ENCODE results near the gene ZEB2. TPM values are rescaled to one million over a fixed set of nuclear protein-coding genes. Genes with fewer than 3 reads are reported as not detected.

ZEB2 gene
- total RNA-seq, 1 donor from 2014 or later = 15.2 TPM

DNA sequence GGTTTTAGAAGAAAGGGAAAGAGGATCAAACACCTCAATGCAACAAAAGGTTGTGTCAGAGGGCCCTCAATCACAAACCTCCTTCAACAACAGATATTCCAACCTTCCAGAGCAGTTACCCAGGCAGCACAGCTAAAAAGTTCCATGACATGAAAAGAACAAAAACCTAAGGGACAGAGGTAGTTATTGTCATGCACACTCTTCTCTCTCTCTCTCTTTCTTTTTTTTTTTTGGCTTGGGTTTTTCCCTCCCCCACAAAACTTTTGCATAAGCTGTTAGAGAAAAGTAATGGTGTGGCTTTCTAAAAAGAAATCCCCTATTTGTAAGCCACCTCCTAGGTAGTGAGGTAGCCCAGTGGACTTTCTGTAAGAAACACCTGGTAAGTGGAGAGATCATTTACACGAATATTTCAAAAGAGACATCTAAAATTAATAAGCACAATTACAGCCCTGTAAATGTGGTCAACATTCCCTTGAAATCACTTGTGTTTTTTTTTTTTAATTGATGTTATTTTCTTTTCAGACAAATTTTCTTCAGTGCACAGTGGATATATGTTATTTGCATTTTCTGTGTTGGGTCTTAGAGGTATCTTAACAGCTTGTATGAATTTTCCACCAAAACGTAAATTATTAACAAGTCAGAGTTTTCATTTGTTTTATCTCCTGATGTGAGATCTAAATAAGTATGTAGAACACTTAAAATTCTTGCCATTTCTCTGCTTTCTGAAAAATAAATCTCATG lies 48.4 kb downstream of the ZEB2 start:
- intact Hi-C loops (cut with micrococcal nuclease) = loop anchor here (1.0 to 5.0 kb wide), 4 partner anchors 15 to 88 kb away; no protein-coding TSS in a partner anchor
- peak overlapping the region; percentile 72 for H3K27ac Mint-ChIP-seq
- no peak for DNase-seq
- H3K4me1 Mint-ChIP-seq = peaks cover 11% of the 10 kb centered on the region
- no peaks in the 10 kb centered on the region for H3K9me3 Mint-ChIP-seq
- H3K36me3 Mint-ChIP-seq (ENCODE audit: low read depth) = no peaks in the 10 kb centered on the region
- H3K27me3 Mint-ChIP-seq = peaks cover 1% of the 10 kb centered on the region
- H3K4me3 Mint-ChIP-seq = peak overlapping the region; percentile 24

DNA sequence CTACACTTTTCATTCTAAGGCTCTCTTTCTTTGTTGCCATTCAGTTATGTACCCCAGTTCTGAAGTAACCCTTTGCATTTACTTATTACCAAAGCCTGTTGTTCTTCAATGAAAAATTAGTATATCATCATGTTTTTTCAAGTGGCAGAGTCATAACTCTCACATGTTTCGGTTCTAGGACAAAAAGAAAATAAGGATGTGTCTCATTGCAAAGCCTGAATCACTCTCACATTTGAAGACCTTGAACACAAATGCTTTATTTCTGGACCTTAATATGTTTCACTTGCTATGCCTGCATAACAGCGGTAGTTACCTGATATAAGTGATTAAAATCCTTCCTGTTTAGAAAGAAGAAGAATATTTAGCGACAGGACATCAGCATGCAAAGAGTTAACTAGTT lies 49.1 kb downstream of the ZEB2 start:
- Mint-ChIP-seq H3K4me1 (peaks cover 11% of the 10 kb centered on the region), H3K36me3 (ENCODE audit: low read depth) (no peaks in the 10 kb centered on the region), H3K9me3 (no peaks in the 10 kb centered on the region), H3K4me3 (peak overlapping the region; percentile 24), H3K27me3 (peaks cover 1% of the 10 kb centered on the region), H3K27ac (peak overlapping the region; percentile 72)
- no peak for DNase-seq
- intact Hi-C loops (cut with micrococcal nuclease) = loop anchor here (1.0 to 5.0 kb wide), 4 partner anchors 14 to 88 kb away; no protein-coding TSS in a partner anchor

DNA sequence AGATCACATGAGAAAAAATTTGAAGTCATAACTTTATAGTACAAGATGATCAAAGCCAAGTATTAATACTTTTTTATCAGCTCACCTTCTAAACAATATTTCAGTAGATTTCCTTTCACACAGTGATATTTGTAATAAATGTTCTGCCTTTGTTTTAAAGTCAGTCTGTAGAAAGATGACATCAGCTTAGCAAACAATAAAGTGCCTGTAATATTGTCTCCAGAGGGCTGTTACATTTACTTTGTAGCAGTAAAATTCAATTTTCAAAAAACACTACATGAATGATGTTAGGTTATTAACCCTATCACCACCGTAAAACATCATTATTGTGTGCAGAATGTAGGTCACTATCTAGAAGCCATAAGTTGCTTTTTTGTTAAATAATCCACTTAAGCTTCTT lies 49.6 kb downstream of the ZEB2 start:
- intact Hi-C loops (cut with micrococcal nuclease) = loop anchor here (2.0 to 5.0 kb wide), 2 partner anchors 14 to 58 kb away; no protein-coding TSS in a partner anchor
- Mint-ChIP-seq H3K36me3 (ENCODE audit: low read depth) (no peaks in the 10 kb centered on the region), H3K27ac (no peak overlapping the region), H3K4me1 (peaks cover 11% of the 10 kb centered on the region), H3K4me3 (no peak overlapping the region), H3K9me3 (no peaks in the 10 kb centered on the region), H3K27me3 (peaks cover 1% of the 10 kb centered on the region)
- DNase-seq = no peak

DNA sequence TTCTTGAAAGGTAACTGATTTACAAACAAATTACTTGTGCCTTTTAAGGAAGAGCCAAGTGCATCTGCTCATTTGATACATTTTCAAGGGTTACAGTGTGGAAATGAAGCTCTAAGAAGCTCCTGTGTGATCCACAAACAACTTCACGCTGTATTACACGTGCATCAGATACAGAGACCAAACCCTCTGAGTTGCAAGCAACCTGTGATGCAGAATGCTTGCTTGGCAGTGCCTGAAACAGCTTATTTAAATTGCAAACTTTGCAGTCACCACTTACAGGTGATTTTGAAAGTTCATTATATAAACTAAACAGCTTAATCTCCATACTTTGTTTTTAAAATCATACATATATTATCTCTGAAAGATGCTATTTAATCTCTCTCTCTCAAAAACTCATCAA lies 50.1 kb downstream of the ZEB2 start:
- intact Hi-C loops (cut with micrococcal nuclease) = loop anchor here (2.0 to 5.0 kb wide), 2 partner anchors 13 to 57 kb away; no protein-coding TSS in a partner anchor
- no peaks in the 10 kb centered on the region for H3K36me3 Mint-ChIP-seq (ENCODE audit: low read depth)
- no peak overlapping the region for H3K27ac Mint-ChIP-seq
- DNase-seq = no peak
- H3K9me3 Mint-ChIP-seq = no peaks in the 10 kb centered on the region
- no peak overlapping the region for H3K4me3 Mint-ChIP-seq
- peaks cover 8% of the 10 kb centered on the region for H3K4me1 Mint-ChIP-seq
- peaks cover 1% of the 10 kb centered on the region for H3K27me3 Mint-ChIP-seq

DNA sequence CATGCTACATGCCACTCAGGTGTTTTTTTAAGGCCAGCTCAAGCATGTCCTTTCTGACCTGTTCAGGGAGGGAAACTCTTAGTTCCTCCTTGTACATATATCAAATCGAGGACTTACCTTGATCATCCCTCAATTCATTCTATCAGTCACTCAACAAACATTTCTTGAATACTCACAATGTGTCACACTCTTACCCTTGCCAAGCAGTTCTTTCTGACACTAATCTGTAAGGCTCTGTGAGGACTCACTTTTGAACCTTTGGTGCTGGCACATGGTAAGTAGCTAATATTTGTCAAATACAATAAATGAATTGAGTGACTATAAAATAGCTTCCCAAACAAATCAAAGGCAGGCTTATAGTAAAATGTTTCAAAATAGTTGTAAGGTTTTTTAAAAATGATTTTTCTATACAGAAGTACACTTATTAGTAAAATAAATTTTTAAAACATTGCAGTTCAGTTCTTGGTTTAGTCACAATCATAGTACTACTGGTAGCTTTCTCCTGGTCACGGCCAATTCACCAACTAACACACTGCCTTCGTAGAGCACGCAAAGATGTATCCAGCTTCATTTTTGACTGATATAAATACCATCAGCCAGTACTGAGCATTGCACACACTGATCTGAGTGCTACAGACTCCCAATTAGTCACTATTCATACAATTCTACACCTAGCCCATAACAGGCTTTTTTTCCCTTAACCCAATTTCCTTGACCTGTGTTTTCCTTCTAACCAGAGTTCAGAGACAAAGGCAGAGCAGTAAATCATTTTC lies 50.9 kb downstream of the ZEB2 start:
- H3K36me3 Mint-ChIP-seq (ENCODE audit: low read depth) = no peaks in the 10 kb centered on the region
- H3K9me3 Mint-ChIP-seq = no peaks in the 10 kb centered on the region
- peaks cover 8% of the 10 kb centered on the region for H3K4me1 Mint-ChIP-seq
- no peak overlapping the region for H3K4me3 Mint-ChIP-seq
- H3K27ac Mint-ChIP-seq = no peak overlapping the region
- intact Hi-C loops (cut with micrococcal nuclease) = no loop called here
- H3K27me3 Mint-ChIP-seq = peaks cover 1% of the 10 kb centered on the region
- DNase-seq = no peak

DNA sequence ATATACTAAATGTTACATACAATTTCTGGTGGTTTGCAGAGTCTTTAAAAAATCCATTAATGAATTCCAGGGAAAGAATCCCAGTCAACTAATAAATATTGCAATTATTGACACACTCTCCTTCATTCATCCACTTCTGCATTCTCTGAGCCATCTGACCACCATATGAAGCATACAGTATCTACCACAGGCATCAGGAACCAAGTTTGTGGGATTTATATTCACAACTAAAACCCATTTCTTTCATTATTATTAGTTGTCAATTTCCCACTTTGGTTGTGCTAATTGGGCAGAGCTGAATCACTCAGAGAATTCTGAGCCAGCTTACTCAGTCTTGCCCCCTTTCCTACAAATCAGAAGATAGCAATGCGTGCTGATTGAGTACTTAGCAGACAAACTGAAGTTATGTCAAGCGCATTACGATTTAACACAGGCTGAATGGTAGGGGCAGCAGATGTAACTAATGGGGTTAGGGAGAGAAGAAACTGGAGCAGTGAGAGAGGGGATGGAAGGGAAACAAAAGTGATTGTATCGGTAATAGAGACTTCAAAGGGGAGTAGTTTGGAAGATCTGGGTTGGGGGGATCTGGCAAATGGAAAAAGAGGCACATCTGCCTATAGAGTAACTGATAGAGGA lies 52.3 kb downstream of the ZEB2 start:
- intact Hi-C loops (cut with micrococcal nuclease) = no loop called here
- no peak for DNase-seq
- no peak overlapping the region for H3K4me3 Mint-ChIP-seq
- H3K4me1 Mint-ChIP-seq = peaks cover 8% of the 10 kb centered on the region
- H3K27ac Mint-ChIP-seq = no peak overlapping the region
- H3K36me3 Mint-ChIP-seq (ENCODE audit: low read depth) = no peaks in the 10 kb centered on the region
- no peaks in the 10 kb centered on the region for H3K9me3 Mint-ChIP-seq
- peaks cover 1% of the 10 kb centered on the region for H3K27me3 Mint-ChIP-seq

DNA sequence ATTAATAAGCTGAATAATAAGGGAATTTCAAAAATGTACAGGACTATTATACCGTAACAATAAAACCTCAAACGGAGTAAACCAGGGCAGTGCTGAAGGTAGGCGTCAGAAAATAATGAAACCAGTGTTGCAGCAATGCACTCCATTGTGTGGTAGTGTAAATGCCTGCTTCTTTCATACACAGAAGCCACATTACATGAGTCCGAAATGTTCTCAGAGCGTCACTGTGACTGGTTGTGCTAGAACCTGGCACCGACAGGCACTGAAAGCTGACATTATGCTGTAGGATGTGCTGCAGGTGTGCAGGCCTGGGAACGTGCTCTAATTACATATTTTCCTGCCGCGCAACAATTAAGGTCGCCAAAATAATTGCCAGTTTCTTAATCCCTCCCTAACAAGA lies 53.3 kb downstream of the ZEB2 start:
- Mint-ChIP-seq H3K9me3 (no peaks in the 10 kb centered on the region), H3K27ac (no peak overlapping the region), H3K27me3 (peaks cover 1% of the 10 kb centered on the region), H3K4me3 (no peak overlapping the region), H3K36me3 (ENCODE audit: low read depth) (no peaks in the 10 kb centered on the region), H3K4me1 (peaks cover 8% of the 10 kb centered on the region)
- no peak for DNase-seq
- intact Hi-C loops (cut with micrococcal nuclease) = no loop called here

DNA sequence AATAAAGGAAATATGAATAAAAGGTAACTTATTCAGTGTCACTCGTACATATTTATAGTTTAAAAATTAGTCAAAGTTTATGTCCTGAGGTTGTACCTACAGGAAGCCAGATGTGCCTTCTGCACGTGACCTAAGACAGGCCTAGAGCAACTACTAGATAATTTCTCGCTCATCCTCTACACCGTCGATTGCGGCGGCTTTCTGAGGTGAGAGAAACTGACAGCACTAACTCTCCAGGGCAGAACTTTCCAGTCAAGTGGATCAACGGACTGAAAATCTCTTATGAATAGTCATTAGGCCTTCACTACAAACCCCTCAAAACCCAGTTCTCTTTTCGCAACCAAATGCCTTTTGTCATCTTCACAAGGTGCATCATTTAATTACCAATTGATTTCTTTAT lies 54.2 kb downstream of the ZEB2 start:
- Mint-ChIP-seq H3K27me3 (peaks cover 1% of the 10 kb centered on the region), H3K36me3 (ENCODE audit: low read depth) (no peaks in the 10 kb centered on the region)

DNA sequence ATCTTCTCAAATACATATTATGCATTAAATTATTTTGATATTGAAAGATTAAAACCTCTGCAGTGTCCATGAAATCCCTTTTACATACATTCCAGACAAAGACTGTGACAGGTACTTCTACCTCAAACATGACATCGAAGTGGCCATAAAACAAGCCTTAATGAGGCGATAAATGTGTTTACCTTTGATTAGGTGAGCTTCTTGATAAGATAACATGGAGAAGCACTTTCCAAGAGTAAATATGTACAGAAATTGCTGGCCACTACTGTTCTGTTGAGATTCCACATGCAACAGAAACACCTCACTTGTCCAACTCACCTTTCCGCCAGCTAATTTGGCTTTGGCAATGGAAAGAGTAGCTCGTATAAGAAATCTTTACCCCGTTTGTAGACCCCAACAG lies 55.2 kb downstream of the ZEB2 start:
- Mint-ChIP-seq H3K27me3 (peaks cover 1% of the 10 kb centered on the region), H3K4me3 (no peak overlapping the region), H3K4me1 (peaks cover 4% of the 10 kb centered on the region), H3K9me3 (no peaks in the 10 kb centered on the region), H3K27ac (no peak overlapping the region), H3K36me3 (ENCODE audit: low read depth) (no peaks in the 10 kb centered on the region)
- no peak for DNase-seq
- intact Hi-C loops (cut with micrococcal nuclease) = no loop called here

More for the DNA sequence above, 54.2 kb downstream of the ZEB2 start:
- Mint-ChIP-seq H3K4me1 (no peaks in the 10 kb centered on the region), H3K9me3 (no peaks in the 10 kb centered on the region), H3K27ac (no peak overlapping the region), H3K4me3 (no peak overlapping the region)
- intact Hi-C loops (cut with micrococcal nuclease) = no loop called here
- no peak for DNase-seq

DNA sequence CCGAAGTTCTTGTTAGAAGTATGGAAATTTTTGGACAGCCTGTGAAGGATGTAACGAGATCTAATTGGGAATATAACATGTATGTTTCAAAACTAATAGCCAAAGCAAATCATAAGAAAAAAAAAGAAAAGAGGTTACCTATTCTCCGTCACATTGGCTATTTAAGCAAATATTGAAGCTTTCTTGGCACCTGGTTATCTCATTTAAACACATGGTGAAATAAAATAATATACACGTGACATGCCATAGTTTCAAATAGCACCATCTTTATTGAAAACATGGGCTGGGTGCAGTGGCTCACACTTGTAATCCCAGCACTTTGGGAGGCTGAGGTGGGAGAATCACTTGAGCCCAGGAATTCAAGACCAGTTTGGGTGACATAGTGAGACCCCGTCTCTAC lies 56.7 kb downstream of the ZEB2 start:
- no peak overlapping the region for H3K27ac Mint-ChIP-seq
- H3K27me3 Mint-ChIP-seq = peaks cover 1% of the 10 kb centered on the region
- H3K36me3 Mint-ChIP-seq (ENCODE audit: low read depth) = no peaks in the 10 kb centered on the region

DNA sequence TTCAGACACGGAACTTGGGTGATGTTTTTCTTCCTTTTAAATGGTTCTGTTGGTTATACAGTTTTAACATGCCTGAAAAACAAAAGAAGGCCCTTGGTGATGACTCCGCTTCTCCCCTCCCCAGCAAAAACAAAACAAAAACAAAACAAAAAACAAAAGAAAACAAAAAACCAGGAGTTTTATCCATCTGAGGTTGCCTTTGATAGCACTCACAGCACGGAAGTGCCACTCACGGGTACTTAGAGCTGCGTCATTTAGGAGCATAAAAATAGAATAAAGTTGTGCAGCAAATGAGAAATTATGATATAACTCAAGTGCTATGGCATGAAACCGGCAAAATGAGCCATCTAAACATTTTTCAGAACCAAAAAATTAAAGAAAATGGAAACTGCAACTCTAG lies 57.7 kb downstream of the ZEB2 start:
- H3K4me1 Mint-ChIP-seq = peaks cover 11% of the 10 kb centered on the region
- no peak for DNase-seq
- H3K27ac Mint-ChIP-seq = no peak overlapping the region
- no peaks in the 10 kb centered on the region for H3K27me3 Mint-ChIP-seq
- intact Hi-C loops (cut with micrococcal nuclease) = no loop called here
- H3K9me3 Mint-ChIP-seq = no peaks in the 10 kb centered on the region
- H3K4me3 Mint-ChIP-seq = no peak overlapping the region
- H3K36me3 Mint-ChIP-seq (ENCODE audit: low read depth) = no peaks in the 10 kb centered on the region

More for the DNA sequence above, 56.7 kb downstream of the ZEB2 start:
- no peaks in the 10 kb centered on the region for H3K9me3 Mint-ChIP-seq
- H3K4me3 Mint-ChIP-seq = no peak overlapping the region
- DNase-seq = no peak
- intact Hi-C loops (cut with micrococcal nuclease) = no loop called here
- H3K4me1 Mint-ChIP-seq = peaks cover 10% of the 10 kb centered on the region

DNA sequence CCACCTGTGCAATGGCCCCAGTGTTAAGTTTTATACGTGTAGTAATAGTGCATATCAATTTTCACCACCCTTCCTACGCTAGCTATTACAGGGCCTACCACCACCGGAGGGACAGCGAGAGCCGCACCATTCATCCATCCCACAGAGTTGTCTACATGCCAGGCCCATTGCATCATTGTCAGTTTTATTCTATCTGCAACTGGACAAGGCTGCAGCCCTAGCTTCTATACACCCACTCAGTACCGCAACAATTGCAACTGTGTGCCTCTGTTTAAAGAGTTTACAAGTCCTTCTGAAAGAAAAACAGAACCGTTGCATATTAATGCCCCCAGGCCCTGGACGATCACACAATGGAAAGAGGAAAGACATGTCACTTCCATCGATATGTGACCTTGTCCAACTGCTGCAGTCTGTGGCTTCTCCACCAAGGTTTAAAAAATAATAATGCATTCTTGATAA lies 58.6 kb downstream of the ZEB2 start:
- Mint-ChIP-seq H3K27ac (no peak overlapping the region), H3K4me3 (no peak overlapping the region), H3K9me3 (no peaks in the 10 kb centered on the region), H3K4me1 (peaks cover 15% of the 10 kb centered on the region), H3K36me3 (ENCODE audit: low read depth) (no peaks in the 10 kb centered on the region), H3K27me3 (no peaks in the 10 kb centered on the region)
- DNase-seq = no peak
- intact Hi-C loops (cut with micrococcal nuclease) = no loop called here

DNA sequence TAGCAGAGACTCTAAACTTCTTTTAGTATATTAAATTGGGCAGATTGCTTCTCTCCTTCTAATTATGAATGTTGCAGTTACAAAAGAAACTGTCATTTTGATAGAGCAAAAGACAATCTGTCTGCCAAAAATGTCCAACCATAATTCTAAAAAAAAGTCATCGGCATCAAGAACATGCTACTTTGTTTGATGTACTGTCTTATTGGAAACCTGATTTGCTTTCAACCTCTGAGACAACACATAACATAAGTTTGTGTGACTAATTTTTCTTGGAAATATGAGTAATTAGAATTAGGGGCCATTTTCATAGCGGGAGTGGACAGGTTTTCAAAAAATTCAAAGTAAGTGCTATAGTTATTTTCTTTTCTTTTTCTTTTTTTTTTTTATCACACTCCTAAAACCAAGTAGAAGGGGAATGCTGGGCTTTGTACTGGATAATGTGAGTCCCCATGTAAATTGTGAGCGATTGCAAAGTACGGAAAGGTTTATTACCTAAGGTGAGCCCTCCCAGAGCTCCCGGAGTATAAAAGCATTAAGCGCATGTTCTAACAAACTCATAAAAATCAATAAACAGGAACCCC lies 59.1 kb downstream of the ZEB2 start:
- H3K4me3 Mint-ChIP-seq = no peak overlapping the region

More for the DNA sequence above, 59.1 kb downstream of the ZEB2 start:
- DNase-seq = no peak
- no peaks in the 10 kb centered on the region for H3K27me3 Mint-ChIP-seq
- no peak overlapping the region for H3K27ac Mint-ChIP-seq
- H3K9me3 Mint-ChIP-seq = no peaks in the 10 kb centered on the region
- H3K4me1 Mint-ChIP-seq = peaks cover 15% of the 10 kb centered on the region
- H3K36me3 Mint-ChIP-seq (ENCODE audit: low read depth) = no peaks in the 10 kb centered on the region
- intact Hi-C loops (cut with micrococcal nuclease) = no loop called here
